CD8-positive, alpha-beta memory T cell (primary cell): ENCODE measurements around the gene REV3L. TPM values are rescaled to one million over a fixed set of nuclear protein-coding genes. Genes with fewer than 3 reads are reported as not detected.

Source experiments
- CTCF ChIA-PET: fragments of 350-600 bp; sonication (Branson Sonifier 250); formaldehyde crosslinking; loops from one replicate; lab custom pipeline; 2021; ENCODE audit warnings: antibody characterized with exemption; lab: Charles Lee
- POLR2A ChIA-PET: fragments of 350-600 bp; sonication (Branson Sonifier 250); formaldehyde crosslinking; loops from one replicate; lab custom pipeline; 2021; ENCODE audit warnings: antibody characterized with exemption; lab: Charles Lee
- DNase-seq, 5 donors: peaks; one replicate each; pipeline versions ENCODE4 v3.0.0 to v3.0.0-alpha.2; 2020 to 2022; ENCODE audit warnings: mixed read lengths in 1 of 5
- H3K27ac ChIP-seq: one replicate; pipeline ENCODE4 v1.7.0; 2013; ENCODE audit warnings: low read depth, mild to moderate bottlenecking, low read length, moderate library complexity
- H3K27me3 ChIP-seq: 2 replicates; pipeline ENCODE4 v1.7.0; 2013; ENCODE audit warnings: low read length, mild to moderate bottlenecking; ENCODE audit not compliant: insufficient read depth, poor library complexity, severe bottlenecking
- H3K36me3 ChIP-seq: 2 replicates; pipeline ENCODE4 v1.7.0; 2013; ENCODE audit warnings: mild to moderate bottlenecking, low read length, moderate library complexity; ENCODE audit not compliant: insufficient read depth
- H3K4me1 ChIP-seq: 2 replicates; pipeline ENCODE4 v1.7.0; 2013; ENCODE audit warnings: mild to moderate bottlenecking, low read length, moderate library complexity; ENCODE audit not compliant: insufficient read depth
- H3K4me3 ChIP-seq: 2 replicates; pipeline ENCODE4 v1.7.0; 2013; ENCODE audit warnings: mild to moderate bottlenecking, low read length
- H3K9me3 ChIP-seq: 2 replicates; pipeline ENCODE4 v1.7.0; 2013; ENCODE audit warnings: mild to moderate bottlenecking, low read length
- H3K27ac Mint-ChIP-seq, 8 donors: one replicate each; pipeline ENCODE4 v1.8.0; 2020 to 2021; ENCODE audit warnings: mixed read lengths in 8 of 8, mild to moderate bottlenecking in 6 of 8, inconsistent platforms in 3 of 8, moderate library complexity in 3 of 8
- H3K27me3 Mint-ChIP-seq, 2 donors: one replicate each; pipeline ENCODE4 v1.8.0; 2020 to 2021; ENCODE audit warnings: mixed read lengths in 2 of 2, mild to moderate bottlenecking in 1 of 2, moderate library complexity in 1 of 2
- H3K36me3 Mint-ChIP-seq, 3 donors: one replicate each; pipeline ENCODE4 v1.8.0; 2020 to 2021; ENCODE audit warnings: mixed read lengths in 3 of 3, inconsistent platforms in 1 of 3, mild to moderate bottlenecking in 1 of 3
- H3K4me1 Mint-ChIP-seq, 3 donors: one replicate each; pipeline ENCODE4 v1.8.0; 2020 to 2021; ENCODE audit warnings: mixed read lengths in 3 of 3, inconsistent platforms in 1 of 3, mild to moderate bottlenecking in 1 of 3
- H3K4me3 Mint-ChIP-seq, 7 donors: one replicate each; pipeline ENCODE4 v1.8.0; 2020 to 2021; ENCODE audit warnings: mixed read lengths in 7 of 7, mild to moderate bottlenecking in 6 of 7, moderate library complexity in 4 of 7, inconsistent platforms in 2 of 7
- H3K9me3 Mint-ChIP-seq, 5 donors: one replicate each; pipeline ENCODE4 v1.8.0; 2020 to 2022; ENCODE audit warnings: mixed read lengths in 5 of 5, mild to moderate bottlenecking in 3 of 5, moderate library complexity in 2 of 5, inconsistent platforms in 1 of 5
- polyA plus RNA-seq: library from polyadenylated mRNA; unstranded; fragments of 300-500 nt; fragmentation: Illumina TruSeq; gene quantifications from one replicate; pipeline ENCODE4 v1.2.3, GENCODE V29; 2021
- total RNA-seq, 2 experiments: library from RNA; stranded (reverse); gene quantifications; one replicate each; pipeline ENCODE4 v1.2.3, GENCODE V29; 2021

The REV3L gene
- total and polyA plus RNA-seq, 3 experiments from 2014 or later: 16.5 to 27.0 (median 20.8) TPM

DNA sequence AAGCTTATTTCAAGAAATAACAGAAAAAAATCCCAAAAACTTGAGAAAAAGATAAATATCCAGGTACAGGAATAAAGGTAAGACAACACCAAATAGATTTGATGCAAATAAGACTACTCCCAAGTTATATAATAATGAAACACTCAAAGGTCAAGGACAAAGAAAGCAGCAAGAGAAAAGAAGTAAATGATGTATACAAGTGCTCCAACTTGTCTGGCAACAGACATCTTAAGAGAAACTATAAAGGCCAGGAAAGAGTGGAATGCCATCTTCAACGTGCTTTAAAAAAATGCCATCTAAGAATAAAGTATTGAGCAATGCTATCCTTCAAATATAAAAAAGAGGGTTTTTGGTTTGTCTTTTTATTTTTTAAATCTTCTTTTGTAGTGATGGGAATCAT lies 54.2 kb downstream of the REV3L start:
- H3K27me3 Mint-ChIP-seq: no peaks in the 10 kb centered on the region
- Histone ChIP-seq H3K36me3 (no peaks in the 10 kb centered on the region), H3K9me3 (no peaks in the 10 kb centered on the region), H3K4me3 (no peak overlapping the region), H3K27me3 (no peaks in the 10 kb centered on the region), H3K4me1 (peaks cover 15% of the 10 kb centered on the region), H3K27ac (no peak overlapping the region)
- CTCF ChIA-PET: no interaction called here
- H3K27ac Mint-ChIP-seq: no peak overlapping the region
- peaks cover 12 to 27% (median 17%) of the 10 kb centered on the region in 3 donors for H3K36me3 Mint-ChIP-seq
- no peak overlapping the region for H3K4me3 Mint-ChIP-seq
- no peak for DNase-seq
- POLR2A ChIA-PET: no interaction called here
- H3K9me3 Mint-ChIP-seq: peaks cover 10 to 23% (median 16%) of the 10 kb centered on the region in 5 donors
- peaks cover 39 to 75% (median 65%) of the 10 kb centered on the region in 3 donors for H3K4me1 Mint-ChIP-seq

DNA sequence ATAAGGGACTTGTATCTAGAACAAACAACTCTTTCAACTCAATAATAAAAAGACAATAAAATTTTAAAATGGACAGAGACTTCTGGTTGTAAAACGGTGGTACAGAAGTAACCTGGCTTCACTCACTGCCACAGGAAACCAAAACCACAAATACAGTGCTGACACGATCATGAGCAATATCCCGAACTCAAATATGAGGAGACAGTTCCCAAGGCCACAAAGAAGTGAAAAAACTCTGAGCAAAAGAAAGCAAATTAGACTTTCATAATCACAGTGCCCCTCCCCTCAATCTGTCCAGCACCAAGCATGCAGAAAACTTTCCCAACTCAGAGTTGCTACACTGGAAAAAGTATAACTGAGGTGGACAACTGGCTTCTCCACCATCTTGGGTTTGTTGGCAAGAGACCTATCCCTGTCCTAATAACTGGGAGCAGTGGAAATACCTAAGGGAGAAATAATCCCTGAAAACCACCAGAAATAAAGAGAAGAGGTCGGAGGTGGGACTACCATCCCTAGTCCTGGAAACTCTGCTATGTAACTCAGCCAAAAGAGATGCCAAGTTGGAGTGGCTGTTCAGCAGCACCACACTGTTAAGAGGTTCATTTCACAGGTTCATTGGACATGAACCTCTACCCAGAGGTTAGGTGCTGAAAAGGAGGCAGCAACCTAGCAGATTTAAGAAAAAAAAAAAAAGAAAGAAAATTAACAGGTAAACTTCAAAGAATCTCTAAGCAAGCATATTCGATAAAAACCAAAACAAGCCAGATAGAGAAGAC lies 55.5 kb downstream of the REV3L start:
- peaks cover 14% of the 10 kb centered on the region for H3K4me1 ChIP-seq
- Mint-ChIP-seq H3K27me3 (no peaks in the 10 kb centered on the region), H3K4me3 (peak overlapping the region in 6 of 7 donors; percentile 58 to 73 (median 64)), H3K27ac (peak overlapping the region in 5 of 8 donors; percentile 3 to 85 (median 47)), H3K9me3 (peaks cover 10 to 23% (median 16%) of the 10 kb centered on the region in 5 donors), H3K4me1 (peaks cover 35 to 72% (median 61%) of the 10 kb centered on the region in 3 donors), H3K36me3 (peaks cover 10 to 27% (median 17%) of the 10 kb centered on the region in 3 donors)
- no peaks in the 10 kb centered on the region for H3K9me3 ChIP-seq
- no peaks in the 10 kb centered on the region for H3K27me3 ChIP-seq
- POLR2A ChIA-PET: no interaction called here
- H3K36me3 ChIP-seq: no peaks in the 10 kb centered on the region
- DNase-seq: no peak
- H3K4me3 ChIP-seq: no peak overlapping the region
- no peak overlapping the region for H3K27ac ChIP-seq
- CTCF ChIA-PET: no interaction called here

DNA sequence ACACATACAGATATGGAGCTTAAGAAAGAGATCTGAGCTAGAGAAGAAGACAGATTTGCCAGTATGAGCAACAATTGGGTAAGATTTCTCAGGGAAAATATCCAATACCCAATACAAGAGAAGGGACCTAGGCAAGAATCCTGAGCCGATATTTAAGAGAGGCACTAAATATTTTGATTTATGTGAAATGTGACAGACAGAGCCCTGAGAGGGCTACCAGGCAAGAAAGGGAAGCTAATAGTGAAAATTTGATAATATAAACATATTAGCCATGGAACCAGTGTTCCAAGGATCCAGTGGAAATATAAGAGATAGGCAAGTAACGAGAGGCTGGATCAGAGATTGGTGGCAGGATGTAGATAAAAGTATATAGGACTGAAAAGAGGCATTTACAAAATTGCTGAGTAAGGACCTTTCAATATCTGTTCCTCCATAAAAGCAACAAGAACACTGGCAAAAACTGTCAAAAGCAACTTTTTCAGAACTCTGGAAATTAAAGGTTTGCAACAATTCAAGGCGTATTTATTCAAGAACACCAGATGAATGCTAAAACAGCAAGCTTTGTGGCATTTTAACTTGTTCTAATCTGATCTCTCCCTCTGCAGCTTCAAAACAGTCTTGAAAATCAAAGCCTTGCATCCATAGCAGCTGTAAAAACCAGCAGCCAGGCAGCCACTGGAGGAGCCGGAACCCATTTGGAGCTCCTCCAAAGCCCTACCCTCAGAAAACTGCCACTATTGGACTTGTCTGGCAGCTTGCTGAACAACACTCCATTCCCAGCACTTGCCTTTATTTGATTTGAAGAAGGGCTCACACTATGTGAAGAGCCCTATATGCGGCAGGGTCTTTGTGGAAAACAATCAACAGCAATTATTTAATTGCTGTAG lies 58.8 kb downstream of the REV3L start:
- ChIA-PET POLR2A (no interaction called here), CTCF (no interaction called here)
- Histone ChIP-seq H3K9me3 (no peaks in the 10 kb centered on the region), H3K4me3 (no peak overlapping the region), H3K36me3 (no peaks in the 10 kb centered on the region), H3K4me1 (peaks cover 8% of the 10 kb centered on the region), H3K27me3 (no peaks in the 10 kb centered on the region), H3K27ac (no peak overlapping the region)
- no peak overlapping the region for H3K4me3 Mint-ChIP-seq
- H3K27ac Mint-ChIP-seq: peak overlapping the region in 1 of 8 donors; percentile 68
- DNase-seq: no peak
- H3K36me3 Mint-ChIP-seq: peaks cover 8 to 15% (median 11%) of the 10 kb centered on the region in 3 donors
- H3K27me3 Mint-ChIP-seq: no peaks in the 10 kb centered on the region
- peaks cover 26 to 57% (median 49%) of the 10 kb centered on the region in 3 donors for H3K4me1 Mint-ChIP-seq
- peaks cover 10 to 17% (median 14%) of the 10 kb centered on the region in 5 donors for H3K9me3 Mint-ChIP-seq

DNA sequence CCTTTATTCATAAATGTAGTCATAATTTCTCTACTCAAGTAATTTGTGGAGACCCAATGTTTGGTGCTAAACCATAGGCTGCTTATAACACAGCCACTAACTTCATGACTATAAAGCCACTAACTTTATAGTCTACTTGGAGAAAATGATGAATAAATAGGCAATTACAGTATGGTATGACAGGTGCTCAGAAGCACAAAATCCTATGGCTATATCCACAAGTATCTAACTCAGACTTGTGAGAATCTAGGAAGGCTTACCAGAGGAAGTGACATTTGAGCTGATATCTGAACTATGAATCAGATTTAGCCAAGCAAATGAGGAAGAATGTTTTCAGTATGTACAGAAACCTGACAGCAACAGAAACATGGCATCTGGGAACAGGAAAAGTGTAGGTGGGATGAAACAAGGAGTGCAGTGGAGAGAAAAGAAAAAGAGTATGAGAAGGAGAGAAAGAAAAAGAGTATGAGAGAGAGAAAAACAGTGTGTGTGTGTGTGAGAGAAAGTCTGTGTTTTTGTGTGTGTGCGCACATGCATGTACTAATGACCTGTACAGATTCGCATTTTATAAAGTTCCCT lies 59.9 kb downstream of the REV3L start:
- Histone ChIP-seq H3K9me3 (no peaks in the 10 kb centered on the region), H3K4me1 (peaks cover 8% of the 10 kb centered on the region), H3K36me3 (no peaks in the 10 kb centered on the region), H3K27me3 (no peaks in the 10 kb centered on the region), H3K27ac (no peak overlapping the region), H3K4me3 (no peak overlapping the region)
- DNase-seq: no peak
- no peak overlapping the region for H3K4me3 Mint-ChIP-seq
- H3K27ac Mint-ChIP-seq: peak overlapping the region in 4 of 8 donors; percentile 15 to 69 (median 49)
- H3K27me3 Mint-ChIP-seq: no peaks in the 10 kb centered on the region
- peaks cover under 1 to 6% (median 3%) of the 10 kb centered on the region in 5 donors for H3K9me3 Mint-ChIP-seq
- peaks cover 24 to 49% (median 46%) of the 10 kb centered on the region in 3 donors for H3K4me1 Mint-ChIP-seq
- POLR2A ChIA-PET: no interaction called here
- CTCF ChIA-PET: no interaction called here
- H3K36me3 Mint-ChIP-seq: peaks cover 1 to 4% (median 3%) of the 10 kb centered on the region in 3 donors

DNA sequence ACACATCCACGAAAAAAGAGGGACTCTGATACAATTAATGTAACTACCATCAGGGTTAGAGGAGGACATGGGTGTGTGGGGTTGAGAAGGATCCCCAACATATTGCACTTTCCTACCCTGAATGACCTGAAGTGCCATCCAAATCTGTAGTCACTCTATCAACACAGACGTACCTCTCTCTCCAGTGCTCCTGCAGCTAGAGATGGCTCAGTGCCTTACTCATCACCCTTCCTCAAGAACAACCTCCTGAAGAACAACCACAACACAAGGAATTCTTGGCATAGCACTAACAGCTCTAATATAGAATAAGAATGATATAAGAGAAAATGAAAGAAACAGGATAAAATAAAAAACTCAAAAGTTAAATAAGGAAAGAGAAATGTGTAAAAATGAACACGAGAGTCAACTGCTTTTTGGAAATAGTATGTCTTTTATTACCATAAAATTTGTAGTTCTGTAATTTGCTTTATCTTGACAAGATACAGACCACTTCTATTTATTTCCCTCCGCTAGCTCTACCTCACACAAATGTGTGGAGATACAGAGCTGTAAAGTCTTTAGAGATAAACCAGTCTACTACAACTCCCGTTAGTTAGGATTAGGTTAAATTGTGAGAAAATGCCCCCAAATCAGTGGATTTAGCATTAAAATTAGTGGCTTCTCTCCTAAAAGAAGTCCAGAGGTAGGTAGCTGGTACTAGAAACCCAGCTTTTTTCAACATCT lies 63.9 kb downstream of the REV3L start:
- Histone ChIP-seq H3K4me1 (no peaks in the 10 kb centered on the region), H3K9me3 (no peaks in the 10 kb centered on the region), H3K27ac (no peak overlapping the region), H3K27me3 (no peaks in the 10 kb centered on the region), H3K4me3 (no peak overlapping the region), H3K36me3 (peaks cover 5% of the 10 kb centered on the region)
- H3K27me3 Mint-ChIP-seq: no peaks in the 10 kb centered on the region
- DNase-seq: no peak
- H3K4me3 Mint-ChIP-seq: no peak overlapping the region
- peaks cover 17 to 31% (median 29%) of the 10 kb centered on the region in 3 donors for H3K4me1 Mint-ChIP-seq
- ChIA-PET POLR2A (no interaction called here), CTCF (interaction anchor here (0.7 kb wide), 1 partner anchor 428 kb away, joined by 3 read pairs; no protein-coding TSS in a partner anchor)
- no peak overlapping the region for H3K27ac Mint-ChIP-seq
- peaks cover 0 to 5% (median 0%) of the 10 kb centered on the region in 3 donors for H3K36me3 Mint-ChIP-seq
- no peaks in the 10 kb centered on the region for H3K9me3 Mint-ChIP-seq

DNA sequence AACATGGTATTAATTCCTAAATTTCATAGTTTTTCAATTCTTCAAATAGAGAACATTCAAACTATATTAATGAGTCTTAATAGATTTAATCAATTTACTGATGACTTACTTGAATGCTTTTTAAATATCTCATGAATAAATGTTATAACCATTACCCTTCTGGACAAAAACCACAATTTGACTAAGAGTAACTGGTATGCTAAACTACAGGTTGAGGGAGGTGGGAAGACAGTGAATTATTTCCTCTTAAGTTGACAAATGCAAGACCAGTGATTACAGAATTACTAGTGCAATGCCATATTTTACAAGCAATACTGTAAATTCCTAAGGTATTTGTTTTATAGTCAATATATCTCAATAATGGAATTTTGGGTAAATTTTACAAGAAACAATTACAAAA lies 65.1 kb downstream of the REV3L start:
- H3K36me3 Mint-ChIP-seq: peaks cover 0 to 5% (median 0%) of the 10 kb centered on the region in 3 donors
- Histone ChIP-seq H3K27ac (no peak overlapping the region), H3K36me3 (peaks cover 10% of the 10 kb centered on the region), H3K9me3 (no peaks in the 10 kb centered on the region), H3K4me3 (no peak overlapping the region), H3K27me3 (no peaks in the 10 kb centered on the region), H3K4me1 (no peaks in the 10 kb centered on the region)
- no peaks in the 10 kb centered on the region for H3K27me3 Mint-ChIP-seq
- H3K4me3 Mint-ChIP-seq: no peak overlapping the region
- POLR2A ChIA-PET: no interaction called here
- no peaks in the 10 kb centered on the region for H3K9me3 Mint-ChIP-seq
- CTCF ChIA-PET: no interaction called here
- no peak overlapping the region for H3K27ac Mint-ChIP-seq
- H3K4me1 Mint-ChIP-seq: peaks cover 7 to 19% (median 17%) of the 10 kb centered on the region in 3 donors
- DNase-seq: no peak

DNA sequence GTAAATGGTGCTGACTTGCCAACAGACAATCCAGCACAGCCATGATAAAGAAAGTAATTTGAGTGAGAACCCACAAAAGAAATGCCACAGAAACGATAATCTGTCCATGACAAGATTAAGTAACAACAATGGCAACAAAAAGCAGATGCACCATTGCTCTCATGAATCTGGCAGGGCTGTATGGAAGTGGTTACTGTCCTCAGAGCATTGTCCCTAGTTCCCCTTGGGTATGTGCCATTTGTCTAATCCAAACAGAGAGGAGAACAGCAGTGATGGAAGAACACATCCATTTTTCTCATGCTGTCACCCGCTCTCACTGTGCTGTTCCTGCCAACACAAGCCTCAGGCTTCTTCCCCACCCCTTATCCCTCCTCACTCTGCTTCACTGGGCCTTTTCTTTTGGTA lies 65.8 kb downstream of the REV3L start:
- no peaks in the 10 kb centered on the region for H3K27me3 ChIP-seq
- no peaks in the 10 kb centered on the region for H3K9me3 ChIP-seq
- H3K4me1 ChIP-seq: no peaks in the 10 kb centered on the region
- H3K27ac ChIP-seq: no peak overlapping the region
- Mint-ChIP-seq H3K4me3 (no peak overlapping the region), H3K4me1 (peaks cover 7 to 18% (median 17%) of the 10 kb centered on the region in 3 donors), H3K9me3 (no peaks in the 10 kb centered on the region), H3K27me3 (no peaks in the 10 kb centered on the region), H3K36me3 (peaks cover 0 to 8% (median 1%) of the 10 kb centered on the region in 3 donors), H3K27ac (no peak overlapping the region)
- ChIA-PET CTCF (no interaction called here), POLR2A (no interaction called here)
- no peak for DNase-seq
- H3K36me3 ChIP-seq: peaks cover 10% of the 10 kb centered on the region
- H3K4me3 ChIP-seq: no peak overlapping the region
